CMK (cell line): ENCODE results near the gene ADAMTSL1.

Experiments
- DNase-seq: peaks from one replicate; pipeline ENCODE4 v3.0.0-alpha.2; 2010; ENCODE audit warnings: low read depth

ADAMTSL1 gene

GRCh38 chr9:18501949-18502348 is 28.0 kb downstream of the ADAMTSL1 start:
- DNase-seq: no peak

DNA sequence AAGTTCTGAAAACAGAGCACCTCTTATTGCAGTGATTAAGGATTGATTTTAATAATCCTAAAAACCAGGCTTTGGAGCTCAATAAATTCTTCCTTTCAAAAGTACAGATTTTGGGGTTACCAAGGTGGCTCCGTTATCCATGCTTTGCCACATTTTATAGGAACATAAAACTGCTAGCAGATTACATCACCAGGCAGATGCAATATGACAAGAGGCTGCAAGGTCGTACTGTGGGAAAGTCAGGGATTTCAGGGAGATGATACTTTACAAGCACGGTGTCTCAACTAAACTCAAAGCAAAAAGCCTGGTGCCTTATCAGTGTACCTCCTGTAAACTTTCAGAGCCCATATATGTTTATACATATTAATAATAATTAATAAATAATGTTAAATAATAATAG is 28.6 kb downstream of the ADAMTSL1 start:
- no peak for DNase-seq

GRCh38 chr9:18504707-18505106 is 30.8 kb downstream of the ADAMTSL1 start:
- no peak for DNase-seq

- DNase-seq: no peak
Measured at GRCh38 chr9:18507151-18507550, 33.2 kb downstream of the ADAMTSL1 start.

- DNase-seq: no peak
Measured at GRCh38 chr9:18516514-18516913, 42.6 kb downstream of the ADAMTSL1 start.

DNA sequence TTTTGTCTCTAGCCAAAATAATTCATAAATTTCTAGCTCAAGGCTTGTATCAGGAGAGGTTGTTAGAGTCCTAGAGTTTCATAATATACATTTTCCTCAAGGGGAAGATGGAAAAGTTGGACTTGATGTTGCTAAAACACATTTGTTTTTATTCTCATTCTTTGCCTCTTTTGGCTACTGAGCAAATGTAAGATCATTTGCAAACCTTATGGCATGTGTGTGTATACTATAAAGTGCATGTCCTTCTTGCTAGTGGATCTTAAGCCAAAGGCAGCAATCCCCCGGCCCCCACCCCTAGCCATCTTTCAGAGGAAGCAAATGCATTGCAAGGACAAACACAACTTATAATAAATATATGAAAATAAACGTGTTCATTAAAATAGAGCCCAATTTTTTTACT is 43.0 kb downstream of the ADAMTSL1 start:
- no peak for DNase-seq

GRCh38 chr9:18520416-18521047 is 46.6 kb downstream of the ADAMTSL1 start:
- DNase-seq: no peak

- DNase-seq: no peak
Measured at GRCh38 chr9:18526685-18527084, 52.7 kb downstream of the ADAMTSL1 start.

DNA sequence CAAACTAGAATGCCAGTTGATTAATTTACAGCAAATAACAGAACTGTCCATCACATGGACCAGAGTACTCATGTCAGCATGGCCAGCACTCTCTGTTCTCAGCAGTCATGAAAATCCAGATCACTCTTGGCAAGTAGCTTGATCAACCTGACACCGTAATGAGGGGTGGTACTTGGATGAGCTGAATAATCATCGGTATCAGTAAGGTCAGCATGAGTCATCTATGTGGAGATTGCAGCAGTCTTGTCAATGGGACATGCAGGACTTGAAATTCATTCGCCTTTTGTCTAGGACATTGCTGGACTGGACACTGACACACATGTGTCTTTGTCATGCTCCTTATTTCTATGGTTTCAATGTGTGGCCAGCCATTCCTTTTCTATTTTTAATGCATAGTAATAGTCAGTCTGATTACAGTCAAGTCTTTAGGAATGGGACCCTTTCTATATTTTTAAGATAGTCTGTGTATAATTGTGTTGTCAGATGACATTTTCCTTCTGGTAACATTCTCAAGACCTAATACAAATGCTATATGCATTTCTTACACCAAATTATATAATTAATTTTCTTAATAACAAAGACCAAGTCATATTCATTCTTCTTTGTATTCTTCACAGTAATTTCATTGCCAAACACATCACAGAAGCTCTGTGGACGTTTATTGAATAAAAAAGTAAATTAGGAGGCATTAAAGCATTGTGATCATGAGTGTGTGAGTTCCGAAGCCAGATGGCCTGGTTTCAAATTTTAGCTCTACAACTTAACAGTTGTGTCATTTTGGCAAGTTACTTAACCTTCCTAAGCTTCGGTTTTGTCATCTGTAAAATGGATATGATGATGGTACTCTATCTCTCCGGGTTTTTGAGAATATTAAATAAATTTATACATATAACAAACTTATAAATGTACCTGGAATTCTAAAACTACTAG is 57.4 kb downstream of the ADAMTSL1 start:
- DNase-seq: no peak

DNA sequence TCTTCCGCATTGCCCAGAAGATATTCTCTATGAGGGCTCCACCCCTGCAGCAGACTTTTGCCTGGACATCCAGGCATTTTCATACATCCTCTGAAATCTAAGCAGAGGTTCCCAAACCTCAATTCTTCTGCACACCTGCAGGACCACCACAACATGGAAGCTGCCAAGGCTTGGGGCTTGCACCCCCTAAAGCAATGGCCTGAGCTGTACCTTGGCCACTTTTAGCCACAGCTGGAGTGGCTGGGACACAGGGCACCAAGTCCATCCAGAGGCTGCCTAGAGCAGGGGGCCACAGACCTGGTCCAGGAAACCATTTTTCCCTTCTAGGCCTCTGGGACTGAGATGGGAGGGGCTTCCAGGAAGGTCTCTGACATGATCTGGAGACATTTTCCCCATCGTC is 60.7 kb downstream of the ADAMTSL1 start:
- DNase-seq: no peak

GRCh38 chr9:18536554-18536953 is 62.6 kb downstream of the ADAMTSL1 start:
- DNase-seq: no peak

DNA sequence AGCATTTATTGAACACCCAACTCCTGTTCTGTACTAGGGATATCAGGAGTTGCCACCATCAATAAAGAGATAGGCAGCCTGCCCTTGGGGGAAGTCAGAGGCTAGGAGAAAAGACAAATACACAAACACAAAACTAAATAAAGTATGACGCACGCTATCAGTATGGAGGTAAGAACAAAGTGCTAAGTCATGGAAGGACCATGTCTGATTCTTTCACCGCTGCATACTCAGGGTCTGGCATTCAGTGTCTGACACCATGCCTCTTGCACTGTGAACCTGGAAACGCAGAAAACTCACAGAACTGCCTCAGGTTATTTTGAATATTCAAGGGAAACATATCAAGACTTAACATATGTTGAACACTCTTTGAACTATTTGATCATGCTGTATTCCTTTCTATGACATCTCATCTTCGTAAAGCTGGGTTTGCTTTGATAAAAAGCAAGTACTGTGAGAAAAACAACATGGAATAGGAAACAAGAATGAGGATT is 65.3 kb downstream of the ADAMTSL1 start:
- no peak for DNase-seq

- no peak for DNase-seq
Measured at GRCh38 chr9:18542837-18543405, 69.0 kb downstream of the ADAMTSL1 start.

GRCh38 chr9:18543406-18544192 is 69.6 kb downstream of the ADAMTSL1 start:
- DNase-seq: no peak

DNA sequence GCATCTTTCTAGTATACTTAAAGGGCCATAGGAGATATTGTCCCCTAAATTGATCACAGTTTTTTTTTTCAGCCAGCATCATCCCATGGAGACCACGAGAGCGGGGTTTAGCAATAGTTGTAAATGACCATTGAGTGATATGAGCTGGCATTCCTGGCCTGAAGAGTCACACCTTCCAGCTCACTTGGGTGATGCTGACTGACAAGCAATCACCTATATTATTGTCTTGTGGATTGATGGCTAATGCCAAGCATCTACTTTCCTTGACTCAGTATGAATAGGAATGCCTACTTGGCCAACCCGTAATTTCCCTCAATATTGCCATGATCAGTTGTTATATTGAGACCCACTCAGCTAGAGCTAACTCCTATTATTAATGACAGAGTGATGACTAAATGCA is 70.5 kb downstream of the ADAMTSL1 start:
- no peak for DNase-seq

DNA sequence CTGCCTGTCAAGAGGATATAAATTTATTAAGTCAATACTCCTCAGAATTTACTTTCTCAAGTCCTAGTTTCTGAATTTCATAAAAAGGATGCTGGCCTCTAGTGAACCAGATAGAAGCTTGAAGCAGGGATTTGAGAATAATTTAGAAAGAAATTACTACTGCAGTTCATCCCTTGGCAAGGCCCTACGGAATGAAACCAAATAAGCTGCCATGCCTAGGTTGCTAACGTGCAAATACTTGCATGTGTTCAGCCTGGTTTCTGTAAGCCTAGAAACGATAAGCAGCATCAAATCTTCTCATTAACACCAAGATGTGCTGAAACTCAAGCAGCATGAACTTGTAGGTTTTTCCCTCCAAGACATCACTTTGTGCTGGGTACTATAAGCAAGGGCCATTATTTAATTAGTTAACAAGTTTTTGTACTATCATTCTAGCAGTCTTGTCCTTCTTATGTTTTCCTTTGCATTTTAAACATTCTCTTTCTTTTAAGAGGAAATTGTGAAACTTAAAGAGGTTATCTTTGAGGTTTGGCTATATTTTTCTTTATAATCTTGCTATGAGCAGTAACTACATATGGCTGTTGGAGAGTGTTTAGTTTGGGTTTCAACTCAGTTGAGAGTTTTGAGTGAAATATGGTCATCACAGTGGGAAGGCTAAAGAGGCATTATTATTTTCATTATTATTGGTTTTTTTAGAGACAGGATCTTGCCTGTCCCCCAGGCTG is 71.8 kb downstream of the ADAMTSL1 start:
- no peak for DNase-seq

GRCh38 chr9:18548456-18548855 is 74.5 kb downstream of the ADAMTSL1 start:
- DNase-seq: no peak

GRCh38 chr9:18549772-18550171 is 75.8 kb downstream of the ADAMTSL1 start:
- no peak for DNase-seq

DNA sequence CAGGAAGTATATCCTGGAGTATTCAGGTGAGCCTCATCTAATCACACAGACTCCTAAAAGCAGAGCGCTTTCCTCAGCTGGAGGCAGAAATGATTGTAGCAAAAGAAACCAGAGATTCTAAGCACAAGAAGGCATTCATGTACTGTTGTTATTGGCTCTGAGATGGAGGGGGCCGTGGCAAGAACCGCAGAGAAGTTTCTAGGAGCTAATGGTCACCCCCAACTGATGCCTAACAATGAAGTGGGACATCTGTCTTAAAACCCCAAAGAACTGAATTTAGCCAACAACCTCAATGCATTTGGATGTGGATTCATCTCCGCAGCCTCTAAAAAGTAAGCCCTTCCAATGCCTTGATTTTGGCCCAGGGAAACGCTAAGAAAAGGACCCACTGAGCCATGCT is 76.3 kb downstream of the ADAMTSL1 start:
- DNase-seq: no peak

DNA sequence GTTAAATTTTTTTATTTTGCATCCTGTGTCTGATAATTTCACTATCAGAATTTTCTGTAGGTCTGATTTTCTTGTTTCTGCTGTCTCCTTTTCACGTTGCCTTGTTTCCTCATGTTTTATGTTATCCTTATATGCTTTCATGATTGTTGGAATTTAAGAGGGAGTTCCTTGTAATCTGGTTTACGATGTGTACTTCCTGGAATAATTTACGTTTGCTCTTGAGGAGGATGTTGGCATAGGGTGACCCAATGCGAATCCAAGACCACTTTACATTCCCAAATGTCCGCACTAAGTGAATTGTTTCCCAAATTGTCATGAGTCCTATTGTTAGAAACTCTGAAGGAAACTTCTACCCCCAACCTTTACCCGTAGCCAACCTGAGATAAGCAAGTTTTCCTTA is 80.3 kb downstream of the ADAMTSL1 start:
- DNase-seq: no peak

- no peak for DNase-seq
Measured at GRCh38 chr9:18555105-18555883, 81.3 kb downstream of the ADAMTSL1 start.
